PC-9 (cell line): ENCODE measurements around the gene NGF.

Experiments
- CTCF ChIP-seq: fragments of 200-600 bp; sonication (generic); conservative IDR thresholded peaks from 2 replicates; pipeline ENCODE4 v1.6.1; 2017; ENCODE audit warnings: mixed run types, antibody characterized with exemption, mild to moderate bottlenecking, moderate library complexity
- EZH2 ChIP-seq: fragments of 200-600 bp; sonication (generic); IDR thresholded peaks from 2 replicates; pipeline ENCODE4 v1.8.0; 2017; ENCODE audit warnings: antibody characterized with exemption, low read depth

- no peak for TF ChIP-seq CTCF
- no peak for TF ChIP-seq EZH2
These were observed 795 bp downstream of the NGF start for GRCh38 chr1:115337276-115337632.
